Mesenchymal stem cell (in vitro differentiated cells and primary cell): ENCODE data around the gene EXD3.

Source experiments
- DNase-seq: peaks from one replicate; pipeline ENCODE4 v3.0.0-alpha.2; 2013
- H2AFZ ChIP-seq: one replicate; pipeline ENCODE4 v1.6.1; 2013; ENCODE audit warnings: low read depth, mild to moderate bottlenecking, control low read depth, inconsistent platforms, low read length, moderate library complexity
- H2AK5ac ChIP-seq: 2 replicates; pipeline ENCODE4 v1.6.1; 2013; ENCODE audit warnings: low read length, moderate library complexity, mild to moderate bottlenecking, inconsistent platforms; ENCODE audit not compliant: severe bottlenecking
- H2BK120ac ChIP-seq: one replicate; pipeline ENCODE4 v1.6.1; 2013; ENCODE audit warnings: low read depth, mild to moderate bottlenecking, inconsistent platforms, low read length, moderate library complexity
- H2BK12ac ChIP-seq, 2 experiments: one replicate each; pipeline ENCODE4 v1.6.1; 2013; ENCODE audit warnings: inconsistent platforms in 2 of 2, low read length in 2 of 2, mild to moderate bottlenecking in 2 of 2, moderate library complexity in 2 of 2, control low read depth in 1 of 2
- H2BK15ac ChIP-seq: one replicate; pipeline ENCODE4 v1.6.1; 2013; ENCODE audit warnings: mild to moderate bottlenecking, low read depth, inconsistent platforms; ENCODE audit not compliant: poor library complexity, severe bottlenecking
- H2BK5ac ChIP-seq: 2 replicates; pipeline ENCODE4 v1.6.1; 2013; ENCODE audit warnings: low read depth, mild to moderate bottlenecking, low read length, control low read depth, inconsistent platforms; ENCODE audit not compliant: poor library complexity, severe bottlenecking
- H3K14ac ChIP-seq, 2 experiments: one replicate each; pipeline ENCODE4 v1.6.1; 2013; ENCODE audit warnings: inconsistent platforms in 2 of 2, low read length in 2 of 2, control low read depth in 1 of 2, mild to moderate bottlenecking in 1 of 2, moderate library complexity in 1 of 2
- H3K18ac ChIP-seq, 2 experiments: one replicate each; pipeline ENCODE4 v1.6.1; 2013; ENCODE audit warnings: inconsistent platforms in 2 of 2, low read length in 2 of 2, control low read depth in 1 of 2, low read depth in 1 of 2, mild to moderate bottlenecking in 1 of 2
- H3K23ac ChIP-seq, 2 experiments: one replicate each; pipeline ENCODE4 v1.6.1; 2013; ENCODE audit warnings: inconsistent platforms in 2 of 2, low read length in 2 of 2, mild to moderate bottlenecking in 2 of 2, moderate library complexity in 2 of 2, control low read depth in 1 of 2
- H3K27ac ChIP-seq: 2 replicates; pipeline ENCODE4 v1.5.1; 2013; ENCODE audit warnings: mild to moderate bottlenecking, moderate library complexity, low read length, control low read depth, inconsistent platforms; ENCODE audit not compliant: poor library complexity, severe bottlenecking
- H3K27me3 ChIP-seq, 2 experiments: 2 replicates each; pipeline versions ENCODE4 v1.6.1 to v1.7.0; 2013; ENCODE audit warnings: low read length in 2 of 2, mild to moderate bottlenecking in 2 of 2, moderate library complexity in 2 of 2, control low read depth in 1 of 2, inconsistent platforms in 1 of 2; ENCODE audit not compliant: control insufficient read depth in 1 of 2, insufficient read depth in 1 of 2
- H3K36me3 ChIP-seq, 2 experiments: 2 replicates each; pipeline versions ENCODE4 v1.6.1 to v1.7.0; 2013; ENCODE audit warnings: low read length in 2 of 2, control low read depth in 1 of 2, inconsistent platforms in 1 of 2, low read depth in 1 of 2, mild to moderate bottlenecking in 1 of 2; ENCODE audit not compliant: insufficient read depth in 2 of 2, control insufficient read depth in 1 of 2
- H3K4ac ChIP-seq, 2 experiments: one replicate each; pipeline ENCODE4 v1.6.1; 2013; ENCODE audit warnings: inconsistent platforms in 2 of 2, low read length in 2 of 2, mild to moderate bottlenecking in 2 of 2, moderate library complexity in 2 of 2, control low read depth in 1 of 2, low read depth in 1 of 2
- H3K4me1 ChIP-seq: 2 replicates; pipeline ENCODE4 v1.6.1; 2013; ENCODE audit warnings: low read depth, low read length, control low read depth; ENCODE audit not compliant: control insufficient read depth, insufficient read depth
- H3K4me2 ChIP-seq: 2 replicates; pipeline ENCODE4 v1.6.1; 2013; ENCODE audit warnings: low read length, mild to moderate bottlenecking, inconsistent platforms; ENCODE audit not compliant: poor library complexity, severe bottlenecking
- H3K4me3 ChIP-seq, 2 experiments: 2 replicates each; pipeline versions ENCODE4 v1.5.1 to v1.7.0; 2013; ENCODE audit warnings: low read length in 2 of 2, mild to moderate bottlenecking in 2 of 2, control low read depth in 1 of 2, low read depth in 1 of 2; ENCODE audit not compliant: insufficient read depth in 1 of 2
- H3K79me1 ChIP-seq: replicated peaks from 2 replicates; pipeline ENCODE4 v1.6.1; 2013; ENCODE audit warnings: mild to moderate bottlenecking, control low read depth, low read length, inconsistent platforms; ENCODE audit not compliant: poor library complexity, severe bottlenecking
- H3K9ac ChIP-seq: 2 replicates; pipeline ENCODE4 v1.7.0; 2013; ENCODE audit warnings: mild to moderate bottlenecking, low read length, moderate library complexity
- H3K9me3 ChIP-seq: 2 replicates; pipeline ENCODE4 v1.7.0; 2013; ENCODE audit warnings: mild to moderate bottlenecking, low read length; ENCODE audit not compliant: control insufficient read depth
- H4K8ac ChIP-seq: one replicate; pipeline ENCODE4 v1.6.1; 2013; ENCODE audit warnings: inconsistent platforms, mild to moderate bottlenecking, low read length, moderate library complexity
- H4K91ac ChIP-seq: one replicate; pipeline ENCODE4 v1.6.1; 2013; ENCODE audit warnings: mild to moderate bottlenecking, low read length, inconsistent platforms
- WGBS: methylation state at CpG from one replicate; pipeline ENCODE4 v1.1.7; 2013; ENCODE audit warnings: mixed read lengths; 5-methylcytosine and 5-hydroxymethylcytosine counted together

Gene EXD3

DNA sequence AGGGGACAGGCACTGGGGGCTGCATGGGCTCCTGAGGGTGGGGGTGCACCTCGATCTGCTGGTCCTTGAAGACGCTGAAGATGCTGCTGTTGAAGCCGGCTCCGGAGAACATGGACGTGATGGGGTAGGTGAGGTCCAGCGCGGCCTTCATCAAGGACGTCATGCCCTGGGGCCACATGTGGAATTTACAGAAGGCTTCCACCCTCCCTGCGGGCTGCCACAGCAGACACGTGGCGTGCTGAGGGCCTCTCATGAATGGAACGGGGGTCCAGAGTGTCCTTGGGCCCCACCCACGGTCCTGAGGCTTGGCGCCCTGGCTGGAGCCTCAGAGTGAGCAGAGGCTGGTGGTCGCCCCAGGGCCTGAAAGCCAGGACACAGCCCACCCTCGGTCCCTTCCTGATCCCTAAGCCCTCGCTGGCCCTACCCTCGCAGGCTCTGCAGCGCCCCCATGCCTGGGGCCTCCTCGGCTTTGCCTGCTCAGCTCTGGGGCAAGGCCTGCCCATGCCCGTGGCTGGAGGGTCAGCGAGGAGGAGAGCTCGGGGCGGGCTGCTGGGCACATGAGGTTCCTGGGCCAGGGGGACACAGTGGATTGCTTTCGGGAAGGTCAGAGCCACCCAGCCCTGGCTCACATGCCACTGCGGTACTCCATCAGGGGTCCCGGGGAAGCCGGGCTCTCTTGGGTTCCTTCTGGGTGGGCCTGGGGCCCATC, 41.5 kb upstream of the EXD3 start:
- H3K4me1 ChIP-seq, result peaks cover 11% of the 10 kb centered on the region
- no peak overlapping the region for H3K4me3 ChIP-seq
- H3K79me1 ChIP-seq, result no peaks in the 10 kb centered on the region
- H4K91ac ChIP-seq, result no peak overlapping the region
- H3K9me3 ChIP-seq, result no peaks in the 10 kb centered on the region
- no peak overlapping the region for H2BK5ac ChIP-seq
- 93% methylated on average over 27 of the region's 28 CpGs for WGBS
- no peak overlapping the region for H3K23ac ChIP-seq
- H3K9ac ChIP-seq, result no peak overlapping the region
- no peak for DNase-seq
- no peak overlapping the region for H2AK5ac ChIP-seq
- H2BK12ac ChIP-seq, result no peak overlapping the region
- no peak overlapping the region for H3K27ac ChIP-seq
- no peak overlapping the region for H3K4ac ChIP-seq
- H2BK15ac ChIP-seq, result no peak overlapping the region
- no peak overlapping the region for H3K14ac ChIP-seq
- no peak overlapping the region for H4K8ac ChIP-seq
- H3K36me3 ChIP-seq, result peaks cover 0 to 10% of the 10 kb centered on the region in 2 experiments
- no peak overlapping the region for H3K18ac ChIP-seq
- H2BK120ac ChIP-seq, result no peak overlapping the region
- peaks cover 0 to 2% of the 10 kb centered on the region in 2 experiments for H3K27me3 ChIP-seq
- no peak overlapping the region for H3K4me2 ChIP-seq
- H2AFZ ChIP-seq, result no peak overlapping the region

DNA sequence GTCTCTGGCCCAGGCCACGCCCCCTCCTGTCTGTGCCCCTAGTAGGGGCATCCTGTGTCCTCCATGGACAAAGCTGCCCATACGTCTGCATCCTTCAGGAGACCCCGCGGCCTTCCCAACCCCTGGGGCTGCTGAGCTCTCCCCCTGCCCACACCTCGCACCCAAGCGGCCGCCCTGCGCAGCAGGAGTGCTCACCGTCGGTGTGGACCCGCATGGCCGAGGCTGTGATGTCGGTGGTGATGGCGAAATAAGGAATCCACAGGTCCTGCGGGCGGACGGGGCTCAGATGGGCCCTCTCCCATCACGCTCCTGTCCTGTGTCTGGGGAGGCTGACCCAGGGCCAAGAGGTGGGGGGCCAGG, 40.9 kb upstream of the EXD3 start:
- Histone ChIP-seq H3K27me3 (peaks cover 0 to 2% of the 10 kb centered on the region in 2 experiments), H3K4me3 (no peak overlapping the region), H3K4me2 (no peak overlapping the region), H3K4me1 (peaks cover 12% of the 10 kb centered on the region), H2AK5ac (no peak overlapping the region), H3K79me1 (no peaks in the 10 kb centered on the region), H4K91ac (no peak overlapping the region), H2AFZ (no peak overlapping the region), H3K23ac (no peak overlapping the region), H3K14ac (no peak overlapping the region), H3K9me3 (no peaks in the 10 kb centered on the region), H2BK15ac (no peak overlapping the region), H4K8ac (no peak overlapping the region), H2BK5ac (no peak overlapping the region), H3K18ac (no peak overlapping the region), H2BK120ac (no peak overlapping the region), H2BK12ac (no peak overlapping the region), H3K4ac (no peak overlapping the region), H3K27ac (no peak overlapping the region), H3K36me3 (peaks cover 0 to 10% of the 10 kb centered on the region in 2 experiments), H3K9ac (no peak overlapping the region)
- no peak for DNase-seq
- WGBS, result 96% methylated on average over 18 of the region's 18 CpGs

DNA sequence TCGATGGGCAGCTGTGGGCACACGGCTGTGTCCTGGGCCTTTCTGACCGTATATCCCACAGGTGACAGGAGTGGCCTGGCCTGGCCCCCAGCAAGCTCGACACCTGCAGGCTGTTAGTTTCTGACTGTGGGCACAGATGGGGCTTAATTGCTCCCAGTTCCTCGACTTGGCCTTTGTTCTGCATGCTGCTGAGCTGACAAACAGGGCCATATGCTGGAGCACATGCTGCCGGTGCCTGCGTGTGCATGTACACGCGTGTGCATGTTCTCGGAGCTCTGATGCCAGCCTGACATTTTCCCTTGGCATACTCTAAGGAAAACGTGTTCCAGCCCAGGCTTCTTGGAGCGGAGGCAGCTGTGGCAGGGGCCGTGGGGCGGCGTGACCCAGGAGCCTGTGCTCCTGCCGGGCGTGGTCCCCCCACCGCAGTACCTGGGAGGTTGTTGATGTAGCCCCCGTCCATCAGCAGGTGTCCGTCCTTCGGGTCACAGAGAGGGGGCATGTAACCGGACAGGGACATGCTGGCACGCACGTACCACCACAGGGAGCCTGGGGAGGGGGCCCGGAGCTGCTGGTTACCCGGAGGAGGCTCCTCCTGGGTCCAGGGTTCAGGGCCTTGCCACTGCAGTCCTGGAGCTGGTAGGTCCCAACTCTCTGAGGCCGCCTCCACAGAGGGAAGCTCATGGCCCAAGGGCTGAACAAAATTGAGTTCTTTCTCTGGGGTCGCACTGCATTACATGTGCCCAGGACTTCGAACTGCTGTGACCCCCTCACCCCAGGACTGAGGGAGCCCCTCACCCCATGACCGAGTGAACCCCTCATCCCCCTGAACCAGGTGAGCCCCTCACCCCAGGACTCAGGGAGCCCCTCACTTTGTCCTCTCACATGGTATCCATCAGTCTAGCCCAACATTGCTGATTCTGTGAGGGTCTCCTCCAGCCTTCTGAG, 40.3 kb upstream of the EXD3 start:
- Histone ChIP-seq H2BK120ac (no peak overlapping the region), H3K4me3 (no peak overlapping the region), H3K27me3 (peaks cover 0 to 2% of the 10 kb centered on the region in 2 experiments), H3K4ac (no peak overlapping the region), H4K8ac (no peak overlapping the region), H2BK5ac (no peak overlapping the region), H3K27ac (no peak overlapping the region), H3K14ac (no peak overlapping the region), H3K18ac (no peak overlapping the region), H3K36me3 (peaks cover 0 to 10% of the 10 kb centered on the region in 2 experiments), H2BK15ac (no peak overlapping the region), H3K79me1 (peaks cover 4% of the 10 kb centered on the region), H3K9ac (no peak overlapping the region), H3K23ac (no peak overlapping the region), H3K9me3 (no peaks in the 10 kb centered on the region), H2AFZ (no peak overlapping the region), H3K4me1 (peaks cover 17% of the 10 kb centered on the region), H2AK5ac (no peak overlapping the region), H3K4me2 (no peak overlapping the region), H2BK12ac (no peak overlapping the region), H4K91ac (no peak overlapping the region)
- no peak for DNase-seq
- 89% methylated on average over 30 of the region's 30 CpGs for WGBS

DNA sequence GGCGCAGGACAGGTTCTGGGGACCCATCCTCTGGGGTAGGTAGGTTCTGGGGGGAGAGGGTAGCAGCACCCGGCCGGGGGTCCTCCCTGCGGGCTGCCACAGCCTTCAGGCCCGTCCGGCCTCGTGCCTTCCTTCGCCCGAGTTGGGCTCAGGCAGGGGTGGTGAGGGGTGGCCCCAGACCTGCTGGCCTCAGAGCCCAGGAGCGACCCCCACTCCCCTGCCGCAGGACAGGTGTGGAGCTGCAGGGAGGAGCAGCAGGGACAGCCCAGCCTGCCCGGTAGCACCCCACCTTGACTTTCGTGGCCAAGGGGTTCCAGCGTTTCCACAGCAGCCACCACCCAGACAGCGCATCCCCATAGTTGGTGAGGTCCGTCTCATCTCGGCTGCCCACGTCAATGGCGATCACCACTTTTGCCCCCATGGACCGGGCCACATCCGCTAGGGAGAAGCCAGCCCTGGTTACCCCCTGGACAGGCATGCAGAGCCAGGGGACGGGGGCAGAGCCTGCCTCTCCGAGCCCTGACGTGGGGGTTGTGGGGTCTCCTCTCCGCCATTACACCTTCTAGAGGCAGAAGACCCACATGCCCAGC, 39.5 kb upstream of the EXD3 start:
- peaks cover 6% of the 10 kb centered on the region for H3K79me1 ChIP-seq
- H3K4me1 ChIP-seq, result peaks cover 24% of the 10 kb centered on the region
- WGBS, result 91% methylated on average over 25 of the region's 25 CpGs
- peaks cover 0 to 15% of the 10 kb centered on the region in 2 experiments for H3K36me3 ChIP-seq
- H2BK5ac ChIP-seq, result no peak overlapping the region
- no peak overlapping the region for H3K9ac ChIP-seq
- H3K9me3 ChIP-seq, result no peaks in the 10 kb centered on the region
- no peak for DNase-seq
- no peak overlapping the region for H2BK15ac ChIP-seq
- H3K18ac ChIP-seq, result no peak overlapping the region
- H3K4me3 ChIP-seq, result no peak overlapping the region
- H4K8ac ChIP-seq, result no peak overlapping the region
- no peak overlapping the region for H2AFZ ChIP-seq
- peaks cover 0 to 2% of the 10 kb centered on the region in 2 experiments for H3K27me3 ChIP-seq
- no peak overlapping the region for H2BK120ac ChIP-seq
- no peak overlapping the region for H4K91ac ChIP-seq
- H3K27ac ChIP-seq, result no peak overlapping the region
- H2AK5ac ChIP-seq, result no peak overlapping the region
- H3K14ac ChIP-seq, result no peak overlapping the region
- H3K23ac ChIP-seq, result no peak overlapping the region
- H3K4ac ChIP-seq, result no peak overlapping the region
- H3K4me2 ChIP-seq, result no peak overlapping the region
- no peak overlapping the region for H2BK12ac ChIP-seq
